ENCODE results near the gene EEA1.

GRCh38 chr12:92930421-92930820, 1.3 kb upstream of the EEA1 start:
- TF ChIP-seq, protein P1, sequence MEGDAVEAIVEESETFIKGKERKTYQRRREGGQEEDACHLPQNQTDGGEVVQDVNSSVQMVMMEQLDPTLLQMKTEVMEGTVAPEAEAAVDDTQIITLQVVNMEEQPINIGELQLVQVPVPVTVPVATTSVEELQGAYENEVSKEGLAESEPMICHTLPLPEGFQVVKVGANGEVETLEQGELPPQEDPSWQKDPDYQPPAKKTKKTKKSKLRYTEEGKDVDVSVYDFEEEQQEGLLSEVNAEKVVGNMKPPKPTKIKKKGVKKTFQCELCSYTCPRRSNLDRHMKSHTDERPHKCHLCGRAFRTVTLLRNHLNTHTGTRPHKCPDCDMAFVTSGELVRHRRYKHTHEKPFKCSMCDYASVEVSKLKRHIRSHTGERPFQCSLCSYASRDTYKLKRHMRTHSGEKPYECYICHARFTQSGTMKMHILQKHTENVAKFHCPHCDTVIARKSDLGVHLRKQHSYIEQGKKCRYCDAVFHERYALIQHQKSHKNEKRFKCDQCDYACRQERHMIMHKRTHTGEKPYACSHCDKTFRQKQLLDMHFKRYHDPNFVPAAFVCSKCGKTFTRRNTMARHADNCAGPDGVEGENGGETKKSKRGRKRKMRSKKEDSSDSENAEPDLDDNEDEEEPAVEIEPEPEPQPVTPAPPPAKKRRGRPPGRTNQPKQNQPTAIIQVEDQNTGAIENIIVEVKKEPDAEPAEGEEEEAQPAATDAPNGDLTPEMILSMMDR (IDR thresholded peaks at IDR 0.05) = no peak
- TF ChIP-seq POLR2A (IDR thresholded peaks at IDR 0.05) = no peak

All from right lobe of liver (tissue), 4 donors.